ENCODE results near the gene COL5A2.

- TF ChIP-seq POLR2A (IDR thresholded peaks at IDR 0.05) (no peak), CTCF (IDR thresholded peaks at IDR 0.05) (no peak)
Measured at GRCh38 chr2:189225032-189225431, 45.5 kb upstream of the COL5A2 start.

All from heart left ventricle (tissue), 13 donors.